GM21825 (cell line): Measurements from ENCODE around the gene MSH3.
"Not testable (repeated sequence)": the region's sequence is repeated elsewhere in the genome, so short reads cannot be mapped to it uniquely, and the experiment has no call there.

Experiments
- ATAC-seq: cut with Tn5 transposase; IDR thresholded peaks from one replicate; pipeline ENCODE4 v1.9.1; 2021; ENCODE audit warnings: mild to moderate bottlenecking, moderate library complexity; ENCODE audit not compliant: unreplicated experiment

The MSH3 gene

DNA sequence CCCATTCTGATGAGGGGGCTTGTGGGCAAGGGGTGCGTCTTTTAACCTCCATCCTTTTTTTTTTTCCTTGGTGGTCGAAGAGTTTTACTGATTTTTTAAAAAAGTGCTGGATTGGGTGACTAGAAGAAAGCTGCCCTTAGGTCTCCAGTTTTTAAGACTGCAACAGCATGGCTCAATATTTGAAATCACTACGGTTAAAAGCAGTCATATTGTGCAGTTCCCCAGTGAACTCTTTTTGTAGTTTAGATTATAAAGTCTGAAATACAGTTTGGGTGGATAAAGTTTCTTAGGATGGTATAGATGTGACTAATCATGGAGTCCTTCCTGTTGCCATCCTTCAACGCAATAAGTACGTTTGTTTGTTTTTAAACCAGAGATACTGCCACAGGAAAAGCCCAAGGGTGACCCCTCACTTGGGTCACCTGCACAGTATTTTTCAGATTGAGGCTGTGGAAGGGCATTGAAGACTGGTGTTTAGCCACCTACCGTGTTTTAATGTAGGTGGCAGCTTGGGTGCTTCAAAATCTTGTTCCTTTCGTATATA is 851 bp downstream of the MSH3 start:
- no peak for ATAC-seq

DNA sequence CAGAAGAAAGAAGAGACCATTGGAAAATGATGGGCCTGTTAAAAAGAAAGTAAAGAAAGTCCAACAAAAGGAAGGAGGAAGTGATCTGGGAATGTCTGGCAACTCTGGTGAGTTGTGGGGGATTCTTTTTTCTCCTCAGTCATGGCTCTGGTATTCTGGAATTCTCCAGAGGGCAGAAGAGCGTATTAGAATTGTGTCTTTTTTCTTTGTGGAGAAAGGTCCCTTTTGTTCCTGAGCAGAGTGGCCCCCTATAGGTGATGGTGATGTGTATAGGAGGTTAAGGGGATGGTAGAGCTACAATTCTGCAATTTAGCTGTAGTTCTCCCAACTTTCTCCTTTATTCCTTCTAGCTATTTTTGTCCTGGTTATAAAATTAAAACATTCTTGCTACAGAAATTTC is 2.0 kb downstream of the MSH3 start:
- ATAC-seq, result no peak

DNA sequence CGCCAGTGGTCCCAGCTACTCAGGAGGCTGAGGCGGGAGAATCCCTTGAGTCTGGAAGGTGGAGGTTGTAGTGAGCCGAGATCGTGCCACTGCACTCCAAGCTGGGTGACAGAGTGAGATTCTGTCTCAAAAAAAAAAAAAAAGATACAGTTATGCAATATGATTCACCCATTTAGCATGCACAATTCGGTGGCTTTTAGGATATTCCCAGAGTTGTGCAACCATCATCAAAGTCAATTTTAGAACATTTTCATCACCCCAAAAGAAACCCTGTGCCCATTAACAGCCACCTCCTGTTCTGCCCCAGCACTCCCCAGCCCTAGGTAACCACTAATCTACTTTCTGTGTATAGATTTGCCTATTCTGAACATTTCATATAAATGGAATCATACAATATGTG is 4.7 kb downstream of the MSH3 start:
- no peak for ATAC-seq

DNA sequence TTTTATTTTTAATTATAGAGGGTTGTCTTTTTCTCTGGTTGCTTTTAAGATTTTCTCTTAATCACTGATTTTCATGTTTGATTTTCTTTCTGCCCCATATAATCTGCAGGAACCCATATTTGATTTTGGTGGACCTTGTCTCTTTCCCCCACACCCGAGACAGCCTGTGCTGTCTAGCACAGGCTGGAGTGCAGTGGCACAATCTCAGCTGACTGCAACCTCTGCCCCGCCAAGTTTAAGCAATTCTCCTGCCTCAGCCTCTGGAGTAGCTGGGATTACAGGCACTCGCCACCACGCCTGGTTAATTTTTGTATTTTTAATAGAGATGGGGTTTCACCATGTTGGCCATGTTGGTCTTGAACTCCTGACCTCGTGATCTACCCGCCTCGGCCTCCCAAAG is 6.2 kb downstream of the MSH3 start:
- not testable (repeated sequence) for ATAC-seq

DNA sequence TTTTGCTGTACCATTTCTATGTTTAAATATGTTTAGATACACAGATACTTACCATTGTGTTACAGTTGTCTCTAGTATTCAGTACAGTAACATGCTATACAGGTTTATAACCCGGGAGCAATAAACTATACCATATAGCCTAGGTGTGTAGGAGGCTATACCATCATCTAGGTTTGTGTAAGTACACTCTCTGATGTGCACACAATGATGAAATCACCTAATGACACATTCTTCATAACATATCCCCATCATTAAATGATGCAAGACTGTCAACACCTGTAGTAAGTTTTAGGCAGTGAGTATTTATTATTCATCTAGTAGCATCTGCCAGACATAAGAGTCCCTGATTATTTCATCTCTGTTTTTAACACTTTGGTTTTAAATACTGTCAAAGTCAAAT is 7.7 kb downstream of the MSH3 start:
- no peak for ATAC-seq

DNA sequence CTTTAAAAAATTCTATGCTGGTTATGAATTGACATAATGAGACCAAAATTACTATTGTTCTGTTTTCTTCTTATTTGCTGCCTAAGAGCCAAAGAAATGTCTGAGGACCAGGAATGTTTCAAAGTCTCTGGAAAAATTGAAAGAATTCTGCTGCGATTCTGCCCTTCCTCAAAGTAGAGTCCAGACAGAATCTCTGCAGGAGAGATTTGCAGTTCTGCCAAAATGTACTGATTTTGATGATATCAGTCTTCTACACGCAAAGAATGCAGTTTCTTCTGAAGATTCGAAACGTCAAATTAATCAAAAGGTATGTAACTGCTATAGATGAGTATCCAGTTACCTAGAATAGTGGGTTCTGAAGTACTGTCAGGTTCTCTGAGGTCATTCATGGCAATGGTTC is 10.6 kb downstream of the MSH3 start:
- ATAC-seq, result no peak

DNA sequence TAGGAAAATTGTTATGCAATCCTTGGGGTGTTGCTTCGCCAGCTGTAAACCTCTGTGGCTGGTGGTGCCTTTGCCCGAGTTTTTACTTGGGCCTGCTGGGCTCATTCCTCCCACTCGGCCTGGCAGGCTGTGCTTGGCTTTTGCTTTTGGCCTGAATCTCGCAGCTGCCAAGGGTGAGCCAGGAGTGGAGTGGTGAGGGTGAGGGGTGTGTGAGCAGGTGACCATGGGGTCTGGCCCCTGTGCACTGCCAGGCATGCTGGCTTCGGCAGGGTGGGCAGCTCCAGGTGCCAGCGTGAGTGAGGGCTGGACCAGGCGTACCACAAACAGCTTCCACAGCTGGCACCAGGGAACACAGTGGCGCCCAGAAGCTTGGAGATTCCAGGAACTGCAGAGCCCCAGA is 12.9 kb downstream of the MSH3 start:
- no peak for ATAC-seq

DNA sequence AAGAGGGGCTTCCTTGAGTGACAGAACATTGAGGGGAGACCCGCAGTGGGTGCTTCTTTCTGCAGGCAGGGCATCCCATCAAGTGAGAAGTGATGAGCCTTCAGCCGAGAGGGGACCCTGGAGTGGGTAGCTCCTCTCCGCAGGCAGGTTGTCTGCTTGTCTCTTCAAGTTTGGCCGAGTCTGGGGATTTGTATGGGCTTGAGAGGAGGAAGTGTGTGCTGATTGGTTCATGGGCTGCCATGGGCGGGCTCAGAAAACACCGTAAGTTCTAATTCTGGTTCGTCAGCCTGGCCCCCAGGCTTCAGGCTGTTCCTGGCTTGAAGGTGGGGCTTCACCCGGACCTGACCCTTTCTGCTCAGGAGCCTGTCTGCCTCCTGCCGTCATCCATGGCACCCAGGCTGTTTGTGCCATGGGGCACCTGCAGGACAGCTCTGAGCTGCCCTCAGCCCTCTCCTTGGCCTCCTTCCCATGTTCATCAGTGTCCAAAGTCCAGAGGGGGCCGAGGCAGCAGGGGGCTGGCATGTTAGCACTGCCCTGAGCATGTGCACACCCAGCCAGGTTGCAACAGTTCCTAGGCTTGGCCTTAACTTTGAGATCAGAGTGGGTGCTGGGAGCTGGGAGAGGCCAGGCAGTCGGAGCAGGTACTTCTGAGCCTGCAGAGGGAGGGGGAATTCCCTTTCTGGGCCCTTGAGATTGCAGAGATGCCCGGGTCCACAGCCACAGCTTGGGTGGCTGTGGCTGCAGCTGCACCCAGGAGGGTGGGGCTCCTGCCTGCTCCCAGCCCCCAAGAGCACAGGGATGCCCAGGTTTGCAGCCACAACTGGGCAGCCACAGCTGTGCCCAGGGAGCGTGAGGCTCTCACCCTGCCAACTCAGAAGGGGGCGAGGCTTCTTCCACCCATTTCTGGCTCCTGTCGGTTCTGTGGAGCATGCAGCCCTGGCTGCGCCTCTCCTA is 13.8 kb downstream of the MSH3 start:
- ATAC-seq, result no peak

DNA sequence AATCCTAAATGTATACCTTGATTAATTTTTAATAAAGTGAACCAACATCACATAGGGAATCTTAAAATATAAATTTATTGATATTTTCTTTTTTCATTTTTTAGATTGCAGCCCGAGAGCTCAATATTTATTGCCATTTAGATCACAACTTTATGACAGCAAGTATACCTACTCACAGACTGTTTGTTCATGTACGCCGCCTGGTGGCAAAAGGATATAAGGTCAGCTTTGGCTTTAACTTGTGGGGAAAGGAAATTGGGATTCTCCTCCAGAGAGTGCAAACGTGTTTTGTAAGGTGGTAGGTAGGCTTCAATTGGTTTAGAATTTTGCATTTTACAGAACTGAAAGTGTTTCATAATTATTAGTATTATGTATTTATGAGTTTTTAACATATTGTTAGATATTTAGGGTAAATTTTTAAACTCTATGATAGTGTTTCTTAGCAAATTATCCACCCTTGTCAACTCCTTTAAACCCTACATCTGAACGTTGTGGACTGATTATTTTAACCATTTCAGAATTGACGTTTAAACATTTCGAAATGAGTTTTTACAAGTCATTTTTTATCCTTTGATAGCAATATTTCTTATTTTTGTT is 17.8 kb downstream of the MSH3 start:
- no peak for ATAC-seq

DNA sequence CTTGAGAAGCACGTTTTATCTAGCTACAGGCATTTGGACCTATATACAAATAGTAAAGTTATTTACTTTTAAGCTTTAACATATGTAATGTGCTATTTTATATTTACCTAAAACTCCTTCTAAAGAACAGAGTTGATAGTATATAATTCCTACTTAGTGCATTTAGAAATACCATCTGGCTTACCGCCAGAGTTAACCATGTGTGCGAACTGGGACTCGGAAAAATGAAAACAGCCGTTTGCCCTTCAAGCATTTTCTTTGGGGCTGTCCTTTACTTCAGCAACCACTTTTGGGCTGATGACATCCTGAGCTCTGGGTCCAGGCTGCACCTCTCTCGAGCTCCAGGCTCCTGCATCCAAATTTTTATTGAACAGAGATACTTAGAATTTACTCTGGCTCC is 22.3 kb downstream of the MSH3 start:
- ATAC-seq, result no peak

DNA sequence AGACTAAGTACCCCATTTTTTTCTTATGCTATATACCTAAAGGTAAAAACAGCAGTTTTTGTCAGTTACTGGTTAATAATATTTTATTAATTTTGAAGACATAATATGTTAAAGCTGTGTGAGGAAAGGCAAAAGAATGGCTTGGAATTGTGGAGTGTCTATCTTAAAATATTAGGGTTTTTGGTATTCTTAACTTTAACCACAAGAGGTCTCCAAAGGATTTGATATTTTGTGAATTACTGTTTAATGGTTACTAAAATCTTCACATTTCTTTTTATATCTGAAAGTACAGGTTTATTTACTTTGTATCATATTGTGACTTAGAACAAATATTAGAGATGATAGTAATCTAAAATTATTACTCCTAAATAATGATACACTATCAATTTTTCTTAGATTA is 32.3 kb downstream of the MSH3 start:
- no peak for ATAC-seq

DNA sequence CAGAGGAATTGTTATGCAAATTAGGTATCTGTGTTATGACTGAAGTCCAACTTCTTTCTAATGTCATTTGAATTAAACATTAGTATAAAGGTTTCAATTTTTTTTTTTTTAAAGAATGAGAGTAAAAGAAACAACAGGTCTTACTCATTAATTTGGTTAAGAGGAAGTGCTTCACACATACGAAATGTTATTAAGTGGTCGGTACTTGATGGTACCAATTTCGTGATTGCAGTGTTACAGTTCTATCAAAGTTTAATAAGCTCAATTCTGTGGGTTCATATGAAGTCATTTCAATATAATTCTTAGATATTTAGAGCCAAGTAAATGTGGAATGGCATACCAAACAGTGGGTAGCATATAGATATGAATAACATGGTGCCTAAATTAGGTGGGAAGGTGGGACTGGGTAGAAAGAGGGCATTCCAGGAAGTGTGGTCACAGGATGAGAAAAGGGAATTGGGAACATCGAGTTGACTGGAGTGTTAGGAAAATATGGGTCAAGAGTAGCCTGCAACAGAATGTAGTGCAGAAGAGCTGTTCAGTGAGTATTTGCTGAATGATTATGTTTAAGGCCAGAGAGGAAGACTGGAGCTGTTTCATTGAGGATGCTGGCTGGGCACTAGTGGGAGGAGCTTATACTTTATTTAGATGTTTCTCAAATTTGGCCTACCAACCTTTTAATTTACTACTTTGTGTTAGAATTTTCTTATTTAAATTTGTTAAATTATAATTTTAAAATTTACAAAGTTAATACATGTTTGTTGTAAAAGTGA is 34.4 kb downstream of the MSH3 start:
- no peak for ATAC-seq

DNA sequence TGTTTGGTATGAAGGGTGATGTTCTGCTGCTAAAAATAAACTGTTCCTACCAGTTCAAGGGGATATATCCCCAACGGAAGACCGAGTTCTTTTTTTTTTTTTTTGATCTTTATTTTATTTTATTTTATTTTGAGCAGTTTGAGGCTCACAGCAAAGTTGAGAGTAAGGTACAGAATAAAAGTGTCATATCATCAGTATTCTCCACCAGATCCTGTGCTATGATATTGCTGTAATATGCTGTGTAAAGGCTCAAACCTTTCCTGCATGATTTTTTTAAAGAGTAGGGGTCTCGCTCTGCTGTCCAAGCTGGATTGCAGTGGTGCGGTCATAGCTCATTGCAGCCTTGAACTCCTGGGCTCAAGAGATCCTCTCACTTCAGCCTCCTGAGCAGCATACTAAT is 35.2 kb downstream of the MSH3 start:
- ATAC-seq, result no peak

DNA sequence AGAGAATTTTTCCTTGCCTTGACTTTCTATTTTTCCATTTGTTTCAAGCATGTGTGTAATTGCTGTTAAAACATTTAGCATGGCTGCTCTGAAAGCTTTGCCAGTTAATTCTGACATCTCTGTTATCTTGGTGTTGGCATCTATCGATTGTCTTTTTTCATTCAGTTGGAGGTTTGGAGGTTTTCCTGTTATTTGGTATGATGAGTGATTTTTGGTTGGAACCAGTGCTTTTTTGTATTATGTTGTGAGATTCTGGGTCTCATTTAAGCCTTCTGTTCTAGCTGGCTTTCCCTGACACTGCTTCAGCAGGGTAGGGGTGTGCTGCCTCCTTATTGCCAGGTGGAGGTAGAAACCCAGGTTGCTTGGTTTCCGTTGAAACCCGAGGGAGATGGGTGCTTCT is 41.2 kb downstream of the MSH3 start:
- no peak for ATAC-seq

DNA sequence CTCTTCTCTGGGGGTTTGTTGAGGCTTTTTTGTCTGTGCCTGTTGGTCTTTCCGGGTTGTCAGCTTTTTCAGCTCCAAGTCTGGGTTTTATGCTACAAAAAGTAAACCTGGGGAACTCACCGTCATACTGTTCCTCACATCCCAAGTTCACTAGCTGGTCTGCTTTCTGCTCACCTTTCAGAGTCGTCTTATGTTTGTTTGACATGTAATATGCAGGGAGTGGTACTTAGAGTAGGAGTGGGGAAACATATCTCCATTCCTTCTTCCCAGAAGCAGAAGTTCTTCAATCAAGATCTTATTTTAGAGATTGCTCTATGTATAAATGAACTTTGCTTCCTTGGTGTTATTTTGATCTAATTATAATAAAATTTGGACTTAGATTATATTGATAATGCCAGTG is 42.0 kb downstream of the MSH3 start:
- no peak for ATAC-seq

DNA sequence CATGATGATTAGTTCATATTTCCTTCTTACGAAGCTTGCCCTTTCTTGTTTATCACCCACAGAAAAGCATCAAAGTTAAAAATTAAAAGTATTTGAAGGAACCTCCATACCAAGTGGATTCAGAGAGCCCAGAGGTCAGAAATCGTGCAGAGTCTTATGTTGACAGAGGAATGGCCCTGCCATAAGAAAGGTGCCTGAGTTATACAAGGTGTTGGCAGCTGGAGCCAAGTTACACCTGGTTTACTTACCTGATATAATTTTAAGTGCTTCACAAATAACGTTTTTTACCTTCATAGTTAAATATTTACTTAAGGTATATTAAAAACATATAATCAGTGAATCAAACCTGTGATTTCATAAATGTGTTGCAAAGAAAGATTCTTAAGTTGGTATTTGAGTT is 42.6 kb downstream of the MSH3 start:
- no peak for ATAC-seq

DNA sequence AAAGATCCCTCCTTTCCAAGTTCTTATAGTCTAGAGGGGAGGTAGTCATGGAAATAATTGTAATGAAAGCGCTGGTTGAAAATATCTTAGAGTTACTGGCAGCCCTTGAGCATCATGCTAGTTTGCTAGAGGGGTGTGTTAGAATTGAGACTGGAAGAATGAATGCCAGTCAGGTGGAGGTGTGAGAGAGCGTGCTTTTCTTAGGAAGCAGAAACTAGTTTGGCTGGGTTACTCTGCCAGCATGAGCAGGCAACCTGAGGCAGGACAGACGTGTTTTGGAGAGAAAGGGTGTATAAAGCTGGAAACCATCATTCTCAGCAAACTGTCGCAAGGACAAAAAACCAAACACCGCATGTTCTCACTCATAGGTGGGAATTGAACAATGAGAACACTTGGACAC is 43.9 kb downstream of the MSH3 start:
- no peak for ATAC-seq

DNA sequence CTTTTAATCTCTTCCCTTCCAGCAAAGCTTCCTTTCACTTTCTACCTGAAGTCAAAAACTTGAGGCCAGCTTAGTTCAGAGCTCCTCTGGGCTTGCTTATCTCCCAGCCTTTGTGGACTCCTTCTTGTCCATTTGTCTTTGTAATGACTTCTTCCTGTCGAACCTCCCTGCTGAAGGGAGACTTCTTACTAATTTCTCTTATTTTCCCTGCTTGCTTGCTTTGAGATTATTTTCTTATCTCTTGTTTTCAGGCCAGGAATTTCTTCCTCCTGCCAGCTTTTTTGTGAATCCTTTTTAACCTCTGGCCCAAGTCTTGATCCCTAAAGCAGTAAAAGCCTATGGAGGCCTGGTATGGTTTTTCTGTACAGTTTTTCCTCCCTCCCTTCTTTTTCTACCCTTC is 47.1 kb downstream of the MSH3 start:
- no peak for ATAC-seq

DNA sequence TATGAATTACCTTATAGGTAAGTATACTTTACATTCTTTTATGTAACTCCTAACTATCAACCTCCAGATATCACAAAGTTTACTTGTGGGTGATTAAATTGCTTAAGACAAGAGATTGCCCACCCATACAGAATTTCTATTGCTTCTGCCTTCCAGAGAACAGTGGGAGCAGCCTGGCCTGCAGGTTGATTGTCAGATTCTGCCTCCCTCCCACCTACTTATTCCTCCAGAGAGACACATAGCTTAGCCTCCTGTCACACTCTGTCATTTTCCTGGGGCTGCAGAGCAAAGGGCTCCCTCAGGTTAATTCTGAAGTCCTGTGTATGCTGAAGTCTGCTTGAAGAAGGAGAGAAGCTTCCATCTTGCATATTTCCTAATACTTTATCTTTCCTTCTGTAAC is 48.8 kb downstream of the MSH3 start:
- no peak for ATAC-seq

DNA sequence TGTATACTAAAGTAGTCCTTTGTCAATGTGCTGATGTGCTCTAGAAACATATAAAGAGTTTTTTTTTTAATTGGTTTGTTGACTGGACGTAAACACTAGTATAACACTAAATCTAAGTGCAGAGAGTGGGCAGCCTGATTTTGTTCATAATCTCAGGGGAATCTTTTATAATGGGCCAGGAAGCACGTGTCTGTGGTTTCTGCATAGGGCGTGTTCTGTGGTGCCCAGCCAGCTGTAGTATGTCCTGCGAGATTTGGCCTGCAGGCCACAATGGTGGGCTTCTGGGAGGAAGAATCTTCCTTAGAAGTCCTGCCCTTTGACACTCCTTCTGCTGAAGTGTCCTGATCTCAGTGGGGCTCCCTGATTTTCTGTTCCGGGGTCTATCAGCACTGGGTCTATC is 49.3 kb downstream of the MSH3 start:
- ATAC-seq, result no peak

DNA sequence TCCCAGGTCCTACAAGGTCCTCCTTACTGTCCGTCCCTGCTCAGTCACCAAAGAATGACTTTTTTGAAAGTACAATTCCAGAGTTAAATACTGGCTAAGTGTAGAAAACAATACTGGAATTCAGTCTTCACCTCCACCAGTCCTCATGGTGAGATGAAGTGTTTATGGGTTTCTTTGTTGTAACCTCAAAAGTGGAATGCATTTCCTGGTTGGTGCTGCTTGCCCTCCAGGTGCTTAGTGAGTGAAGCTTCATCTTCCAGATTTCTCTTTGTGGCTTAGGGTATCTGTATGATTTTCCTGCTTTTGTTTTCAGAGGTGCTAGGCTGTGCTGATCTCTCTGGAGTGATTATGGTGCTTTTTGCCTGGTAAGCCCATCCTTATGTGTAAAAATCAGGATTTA is 49.8 kb downstream of the MSH3 start:
- no peak for ATAC-seq
